GM21381 (cell line): ENCODE data around the gene SEPHS1.
"Not testable (repeated sequence)": the region's sequence is repeated elsewhere in the genome, so short reads cannot be mapped to it uniquely, and the experiment has no call there.

Experiments
- ATAC-seq: cut with Tn5 transposase; IDR thresholded peaks from one replicate; pipeline ENCODE4 v1.9.1; 2021; ENCODE audit warnings: mild to moderate bottlenecking, moderate library complexity; ENCODE audit not compliant: unreplicated experiment

Gene SEPHS1

GRCh38 chr10:13365243-13365642 lies 17.1 kb upstream of the SEPHS1 start:
- no peak for ATAC-seq

GRCh38 chr10:13360587-13360986 lies 12.5 kb upstream of the SEPHS1 start:
- ATAC-seq = no peak

- no peak for ATAC-seq
These were observed 8.3 kb upstream of the SEPHS1 start for GRCh38 chr10:13356392-13356791.

GRCh38 chr10:13354783-13355182 lies 6.7 kb upstream of the SEPHS1 start:
- ATAC-seq = no peak

- no peak for ATAC-seq
These were observed 4.4 kb upstream of the SEPHS1 start for GRCh38 chr10:13352519-13352918.

- ATAC-seq = no peak
These were observed 3.3 kb upstream of the SEPHS1 start for GRCh38 chr10:13351340-13351915.

- ATAC-seq = no peak
These were observed 1.6 kb upstream of the SEPHS1 start for GRCh38 chr10:13349463-13350274.

GRCh38 chr10:13347500-13348156 lies 465 bp downstream of the SEPHS1 start:
- peak; percentile 47 for ATAC-seq

GRCh38 chr10:13347043-13347499 lies 1.0 kb downstream of the SEPHS1 start:
- ATAC-seq = peak; percentile 24

- no peak for ATAC-seq
These were observed 1.6 kb downstream of the SEPHS1 start for GRCh38 chr10:13346283-13347042.

- peak; percentile 94 for ATAC-seq
These were observed 7.3 kb downstream of the SEPHS1 start for GRCh38 chr10:13340626-13341376.

GRCh38 chr10:13340068-13340467 lies 8.0 kb downstream of the SEPHS1 start:
- peak; percentile 17 for ATAC-seq

- no peak for ATAC-seq
These were observed 9.5 kb downstream of the SEPHS1 start for GRCh38 chr10:13338390-13339110.

GRCh38 chr10:13337827-13338196 lies 10.3 kb downstream of the SEPHS1 start:
- ATAC-seq = no peak

GRCh38 chr10:13337128-13337826 lies 10.8 kb downstream of the SEPHS1 start:
- no peak for ATAC-seq

- no peak for ATAC-seq
These were observed 12.2 kb downstream of the SEPHS1 start for GRCh38 chr10:13335881-13336280.

- no peak for ATAC-seq
These were observed 13.5 kb downstream of the SEPHS1 start for GRCh38 chr10:13334556-13334955.

GRCh38 chr10:13331646-13332045 lies 16.4 kb downstream of the SEPHS1 start:
- ATAC-seq = no peak

- ATAC-seq = not testable (repeated sequence)
These were observed 17.1 kb downstream of the SEPHS1 start for GRCh38 chr10:13330980-13331379.
